HPDE6-E6E7 (cell line): Measurements from ENCODE around the gene ACBD5.
A peak's percentile ranks its signal among the peaks of the same experiment; 100 is the strongest.
"Not testable (repeated sequence)": the region's sequence is repeated elsewhere in the genome, so short reads cannot be mapped to it uniquely, and the experiment has no call there.

Source experiments
- DNase-seq: peaks from one replicate; pipeline ENCODE4 v3.0.0; 2011; ENCODE audit warnings: missing footprints; ENCODE audit errors: extremely low spot score

Gene ACBD5

GRCh38 chr10:27241010-27241651 is 534 bp upstream of the ACBD5 start:
- DNase-seq: no peak

- not testable (repeated sequence) for DNase-seq
These were observed 3.1 kb downstream of the ACBD5 start for GRCh38 chr10:27237531-27237930.

DNA sequence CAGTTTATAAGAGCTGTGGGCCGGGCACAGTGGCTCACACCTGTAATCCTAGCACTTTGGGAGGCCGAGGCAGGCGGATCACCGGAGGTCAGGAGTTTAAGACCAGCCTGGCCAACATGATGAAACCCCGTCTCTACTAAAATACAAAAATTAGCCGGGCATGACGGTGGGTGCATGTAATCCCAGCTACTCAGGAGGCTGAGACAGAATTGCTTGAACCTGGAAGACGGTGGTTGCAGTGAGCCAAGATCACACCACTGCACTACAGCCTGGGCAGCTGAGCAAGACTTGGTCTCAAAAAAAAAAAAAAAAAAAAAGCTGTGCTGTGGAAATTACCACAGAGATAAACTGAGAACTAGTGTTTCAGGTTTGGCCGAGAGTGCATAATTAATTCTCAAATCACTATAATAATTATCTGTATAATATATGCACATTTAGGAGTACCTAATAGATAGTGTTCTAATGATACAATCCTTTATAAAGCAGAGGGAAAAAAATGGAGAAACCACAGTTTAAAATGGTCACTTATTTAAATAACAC is 3.9 kb downstream of the ACBD5 start:
- DNase-seq: not testable (repeated sequence)

- no peak for DNase-seq
These were observed 4.9 kb downstream of the ACBD5 start for GRCh38 chr10:27235706-27236105.

DNA sequence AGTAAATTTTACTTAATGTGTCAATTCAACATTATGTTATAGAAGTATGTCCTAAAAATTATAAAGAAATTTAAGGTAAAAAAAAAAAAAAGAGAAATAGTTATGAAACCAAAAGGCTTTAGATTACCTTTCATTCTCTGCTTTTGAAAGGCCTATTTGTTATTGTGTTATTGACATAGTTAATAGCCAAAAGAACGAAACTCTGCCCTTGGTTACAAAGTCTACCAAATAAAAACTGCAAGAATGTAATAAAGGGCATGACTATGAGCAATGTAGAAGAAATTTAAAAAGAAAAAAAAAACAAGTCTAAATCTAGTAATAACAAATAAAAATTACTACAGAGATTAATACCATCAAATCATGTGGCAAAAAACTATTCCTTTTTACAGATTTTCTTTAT is 10.6 kb downstream of the ACBD5 start:
- no peak for DNase-seq

DNA sequence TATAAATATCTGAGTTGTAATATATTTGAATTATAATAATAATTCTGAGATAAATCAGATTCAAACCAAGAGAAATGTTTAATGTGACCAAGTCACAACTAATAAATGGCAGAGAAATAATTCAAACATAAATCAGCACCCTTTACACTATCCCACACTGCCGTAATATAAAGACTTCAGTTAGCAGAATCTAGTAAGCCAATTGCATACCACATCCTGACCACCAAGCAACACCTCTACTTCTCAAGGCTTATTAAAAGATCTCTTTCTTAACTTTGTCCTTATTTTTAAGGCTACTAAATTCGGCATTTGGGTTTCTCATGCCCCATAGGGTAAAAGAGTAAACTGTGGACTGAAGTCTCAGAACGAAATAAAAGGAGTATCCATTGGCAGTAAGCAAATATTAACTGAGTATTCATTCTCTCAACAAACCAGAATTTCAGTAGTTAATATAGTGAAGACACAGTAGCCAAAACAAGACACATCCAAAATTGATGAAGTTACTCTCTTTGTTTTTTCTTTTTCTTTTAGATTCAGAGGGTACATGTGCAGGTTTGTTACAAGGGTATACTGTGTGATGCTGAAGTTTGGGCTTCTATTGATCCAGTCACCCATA is 14.8 kb downstream of the ACBD5 start:
- DNase-seq: no peak

DNA sequence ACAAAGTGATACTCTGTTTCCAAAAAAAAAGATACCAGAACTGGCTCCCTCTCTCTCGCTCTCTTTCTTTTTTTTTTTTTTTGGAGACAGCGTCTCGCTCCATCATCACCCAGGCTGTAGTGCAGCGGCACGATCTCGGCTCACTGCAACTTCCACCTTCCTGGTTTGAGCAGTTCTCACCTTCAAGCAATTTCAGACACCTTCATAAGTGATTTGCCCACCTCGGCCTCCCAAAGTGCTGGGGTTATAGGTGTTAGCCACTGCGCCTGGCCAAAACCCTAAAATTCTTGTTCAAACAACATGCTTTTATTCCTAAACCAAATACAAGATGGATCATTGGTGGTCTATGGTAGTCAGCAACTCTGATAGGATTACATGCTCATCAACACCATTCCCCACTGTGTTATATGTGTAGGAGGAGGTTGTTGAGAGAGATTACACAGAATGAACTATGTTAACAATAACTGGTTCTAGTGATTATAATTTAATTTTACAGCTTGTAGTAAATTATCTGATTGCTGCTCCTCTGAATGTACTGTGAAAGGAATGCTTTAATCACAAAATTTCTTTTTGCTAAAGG is 15.5 kb downstream of the ACBD5 start:
- no peak for DNase-seq

GRCh38 chr10:27223964-27224363 is 16.6 kb downstream of the ACBD5 start:
- DNase-seq: no peak

GRCh38 chr10:27207350-27207749 is 33.2 kb downstream of the ACBD5 start:
- no peak for DNase-seq

GRCh38 chr10:27203806-27204205 is 36.8 kb downstream of the ACBD5 start:
- DNase-seq: no peak

- DNase-seq: no peak
These were observed 42.5 kb downstream of the ACBD5 start for GRCh38 chr10:27197980-27198620.

GRCh38 chr10:27192284-27192683 is 48.3 kb downstream of the ACBD5 start:
- DNase-seq: peak; percentile 20

GRCh38 chr10:27190508-27190907 is 50.1 kb downstream of the ACBD5 start:
- DNase-seq: no peak

GRCh38 chr10:27188897-27189296 is 51.7 kb downstream of the ACBD5 start:
- DNase-seq: no peak

DNA sequence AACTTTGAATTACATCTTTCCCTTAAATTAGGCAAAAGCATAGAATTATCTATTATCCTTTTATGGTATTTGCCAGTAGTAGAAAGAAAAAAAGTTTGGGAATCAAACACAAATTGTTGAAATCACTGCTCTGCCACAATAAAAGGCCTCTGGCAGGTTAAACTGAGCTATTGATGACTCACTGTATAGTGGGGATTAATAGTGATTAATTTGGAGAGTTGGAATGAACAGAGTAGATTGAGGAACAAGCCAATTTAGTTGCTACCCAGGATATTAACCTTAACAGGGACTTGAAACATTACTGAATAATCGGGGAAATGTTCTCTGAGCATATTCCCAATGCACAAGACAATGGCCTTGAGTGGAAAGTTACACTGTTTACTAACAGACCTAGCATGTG is 52.3 kb downstream of the ACBD5 start:
- DNase-seq: no peak

GRCh38 chr10:27169849-27170248 is 70.7 kb downstream of the ACBD5 start:
- no peak for DNase-seq

DNA sequence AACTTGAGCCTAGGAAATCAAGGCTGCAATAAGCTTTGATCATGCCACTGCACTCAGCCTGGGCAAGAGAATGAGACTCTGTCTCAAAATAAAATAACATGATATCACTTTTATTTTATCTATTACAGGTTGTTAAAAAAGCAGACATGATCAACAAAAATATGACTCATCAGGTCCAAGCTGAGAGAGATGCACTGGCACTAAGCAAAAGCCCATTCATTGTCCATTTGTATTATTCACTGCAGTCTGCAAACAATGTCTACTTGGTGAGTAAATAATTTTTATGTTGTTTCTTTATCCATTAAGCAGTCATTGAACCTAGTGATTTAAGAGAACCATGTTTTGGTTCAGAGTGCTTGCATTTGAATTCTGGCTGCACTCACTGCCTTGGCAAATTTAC is 82.2 kb downstream of the ACBD5 start:
- DNase-seq: no peak

- no peak for DNase-seq
These were observed 83.4 kb downstream of the ACBD5 start for GRCh38 chr10:27157150-27157549.

DNA sequence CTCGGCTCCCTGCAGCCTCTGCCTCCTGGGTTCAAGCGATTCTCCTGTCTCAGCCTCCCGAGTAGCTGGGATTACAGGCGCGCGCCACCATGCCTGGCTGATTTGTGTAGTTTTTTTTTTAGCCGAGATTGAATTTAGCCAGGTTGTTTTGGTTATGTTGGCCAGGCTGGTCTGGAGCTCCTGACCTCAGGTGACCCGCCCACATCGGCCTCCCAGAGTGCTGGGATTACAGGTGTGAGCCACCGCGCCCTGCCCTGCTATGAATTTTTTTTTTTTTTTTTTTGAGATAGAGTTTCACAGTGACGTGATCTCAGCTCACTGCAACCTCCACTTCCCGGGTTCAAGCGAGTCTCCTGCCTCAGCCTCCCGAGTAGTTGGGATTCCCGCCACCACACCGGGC is 84.0 kb downstream of the ACBD5 start:
- DNase-seq: not testable (repeated sequence)

GRCh38 chr10:27155066-27155754 is 85.4 kb downstream of the ACBD5 start, which contains the start of gene MASTL:
TSS of gene MASTL (plus strand) at chr10:27155352. CDS start at chr10:27155427, 75 bp downstream.
- DNase-seq: peak; percentile 42

- DNase-seq: no peak
These were observed 86.8 kb downstream of the ACBD5 start for GRCh38 chr10:27153845-27154193.

- no peak for DNase-seq
These were observed 87.3 kb downstream of the ACBD5 start for GRCh38 chr10:27153329-27153728.
